Inflammatory macrophage treated with lipopolysaccharide for 4 hours (primary cell): ENCODE measurements around the gene SCP2D1.
"Not testable (repeated sequence)": the region's sequence is repeated elsewhere in the genome, so short reads cannot be mapped to it uniquely, and the experiment has no call there.

Experiments used
- DNase-seq: peaks from one replicate; pipeline ENCODE4 v3.0.0-alpha.2; 2020

The SCP2D1 gene

DNA sequence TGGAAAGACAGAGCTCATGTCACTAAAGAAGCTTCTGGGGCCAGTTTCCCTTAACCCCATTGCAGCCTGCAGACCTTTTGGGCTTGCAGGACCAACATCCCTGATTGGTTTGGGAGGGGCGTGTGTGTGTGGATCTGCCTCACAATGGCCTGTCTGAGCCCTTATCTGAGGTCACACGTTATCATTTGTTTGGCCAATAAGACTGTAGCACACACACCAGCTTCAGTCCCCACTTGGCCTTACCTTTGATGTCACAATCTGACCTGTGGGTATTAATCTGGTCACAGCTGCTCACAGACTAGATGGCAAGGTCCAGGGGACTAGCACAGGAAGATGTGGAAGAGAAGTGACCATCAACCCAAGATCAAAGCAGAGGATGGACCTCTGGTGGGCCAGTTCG lies at the start of gene SCP2D1:
Gene SCP2D1, plus strand, starts transcription at position 301 of the 400 bp plus-strand sequence. Its CDS starts 33 bp downstream, at position 334.
- DNase-seq, result no peak

DNA sequence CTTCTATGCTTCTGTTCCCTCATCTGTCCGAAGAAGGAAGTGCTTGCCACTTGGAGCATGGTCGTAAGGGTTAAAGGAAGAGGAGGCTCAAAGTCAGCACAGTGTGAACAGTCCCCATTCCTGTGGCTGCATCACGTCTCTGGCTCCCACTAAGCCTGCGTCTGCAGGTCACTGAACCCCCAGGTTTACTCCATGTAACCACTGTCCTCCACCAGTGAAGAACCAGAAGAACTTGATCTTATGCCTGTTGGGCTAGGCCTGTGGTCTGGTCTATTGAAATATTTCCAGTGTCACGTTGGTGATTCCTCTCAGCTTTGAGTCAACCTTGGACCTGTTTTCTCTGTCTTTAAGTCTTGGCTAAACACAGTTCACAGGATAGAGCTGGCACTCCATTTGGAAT lies 45.9 kb upstream of the SCP2D1 start:
- DNase-seq, result no peak

DNA sequence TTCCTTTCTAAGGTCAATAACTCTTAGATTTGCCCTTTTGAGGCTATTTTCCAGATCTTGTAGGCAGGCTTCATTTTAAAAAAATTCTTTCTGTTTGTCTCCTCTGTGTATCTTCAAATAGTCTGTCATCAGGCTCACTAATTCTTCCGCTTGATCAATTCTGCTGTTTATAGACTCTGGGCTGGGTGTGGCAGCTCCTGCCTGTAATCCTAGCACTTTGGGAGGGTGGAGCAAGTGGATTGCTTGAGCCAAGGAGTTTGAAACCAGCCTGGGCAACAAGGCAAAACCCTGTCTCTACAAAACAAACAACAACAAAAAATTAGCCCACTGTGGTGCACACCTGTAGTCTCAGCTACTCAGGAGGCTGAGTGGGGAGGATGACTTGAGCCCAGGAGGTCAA lies 40.0 kb upstream of the SCP2D1 start:
- no peak for DNase-seq

DNA sequence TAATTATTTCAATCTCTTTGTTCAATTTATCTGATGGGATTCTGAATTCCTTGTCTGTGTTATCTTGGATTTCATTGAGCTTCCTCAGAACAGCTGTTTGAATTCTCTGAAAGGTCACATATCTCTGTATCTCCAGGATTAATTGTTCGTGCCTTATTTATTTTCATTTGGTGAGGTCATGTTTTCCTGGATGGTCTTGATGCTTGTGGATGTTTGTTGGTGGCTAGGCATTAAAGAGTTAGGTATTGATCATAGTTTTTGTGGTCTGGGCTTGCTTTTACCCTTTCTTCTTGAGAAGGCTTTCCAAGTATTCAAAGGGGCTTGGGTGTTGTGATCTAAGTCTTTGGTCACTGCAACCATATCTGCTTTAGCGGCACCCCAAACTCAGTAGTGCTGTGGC lies 39.4 kb upstream of the SCP2D1 start:
- no peak for DNase-seq

DNA sequence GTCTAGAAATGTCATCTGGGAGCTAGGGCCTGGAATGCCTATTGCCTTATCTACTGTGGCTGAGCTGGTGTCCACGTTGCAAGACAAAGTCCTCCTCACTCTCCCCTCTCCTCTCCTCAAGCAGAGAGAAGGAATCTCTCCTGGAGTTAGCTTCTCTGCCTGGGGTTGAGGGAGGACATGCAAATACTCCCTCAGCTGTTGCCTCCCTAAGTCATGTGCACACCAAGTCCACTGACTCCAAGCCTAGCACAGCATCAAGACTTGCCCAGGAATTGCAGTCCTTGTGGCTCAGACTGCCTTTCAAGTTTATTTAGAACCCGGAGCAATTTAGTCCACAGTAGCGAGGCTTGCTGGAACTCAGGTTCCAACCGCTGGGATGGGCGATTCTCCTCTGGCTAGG lies 38.0 kb upstream of the SCP2D1 start:
- no peak for DNase-seq

DNA sequence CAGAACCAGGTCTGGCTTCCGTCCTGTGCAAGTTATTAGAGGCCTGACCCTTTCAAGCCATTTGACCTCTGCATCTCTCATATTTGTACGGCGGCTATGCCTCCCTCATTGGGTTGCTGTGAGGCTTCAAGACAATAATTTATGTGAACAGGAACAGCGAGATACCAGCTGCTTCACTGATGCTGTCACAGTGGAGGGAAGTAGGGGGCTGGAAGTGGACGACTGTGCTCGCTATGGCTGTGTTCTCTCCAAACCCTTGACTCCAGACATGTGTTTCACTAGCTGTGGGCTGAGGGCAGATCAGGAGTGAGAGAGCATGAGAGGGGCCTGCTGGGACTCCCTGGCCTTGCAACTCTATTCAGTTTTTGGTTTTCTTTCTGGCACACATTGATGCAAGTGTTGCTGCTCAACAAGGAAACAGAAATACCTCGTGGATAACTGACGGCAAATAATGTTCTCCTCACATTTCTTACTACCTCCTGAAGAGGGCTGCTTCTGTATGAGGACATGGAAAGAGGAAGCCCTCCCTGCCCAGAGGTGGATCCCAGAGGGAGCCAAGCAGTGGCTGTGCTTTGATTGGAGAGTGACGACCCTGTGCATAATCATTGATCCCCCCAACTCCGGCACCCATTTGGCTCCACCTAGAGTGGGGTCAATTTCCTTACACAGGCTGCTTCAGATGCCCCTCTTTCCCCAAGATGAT lies 34.7 kb upstream of the SCP2D1 start:
- DNase-seq, result peak; percentile 8

DNA sequence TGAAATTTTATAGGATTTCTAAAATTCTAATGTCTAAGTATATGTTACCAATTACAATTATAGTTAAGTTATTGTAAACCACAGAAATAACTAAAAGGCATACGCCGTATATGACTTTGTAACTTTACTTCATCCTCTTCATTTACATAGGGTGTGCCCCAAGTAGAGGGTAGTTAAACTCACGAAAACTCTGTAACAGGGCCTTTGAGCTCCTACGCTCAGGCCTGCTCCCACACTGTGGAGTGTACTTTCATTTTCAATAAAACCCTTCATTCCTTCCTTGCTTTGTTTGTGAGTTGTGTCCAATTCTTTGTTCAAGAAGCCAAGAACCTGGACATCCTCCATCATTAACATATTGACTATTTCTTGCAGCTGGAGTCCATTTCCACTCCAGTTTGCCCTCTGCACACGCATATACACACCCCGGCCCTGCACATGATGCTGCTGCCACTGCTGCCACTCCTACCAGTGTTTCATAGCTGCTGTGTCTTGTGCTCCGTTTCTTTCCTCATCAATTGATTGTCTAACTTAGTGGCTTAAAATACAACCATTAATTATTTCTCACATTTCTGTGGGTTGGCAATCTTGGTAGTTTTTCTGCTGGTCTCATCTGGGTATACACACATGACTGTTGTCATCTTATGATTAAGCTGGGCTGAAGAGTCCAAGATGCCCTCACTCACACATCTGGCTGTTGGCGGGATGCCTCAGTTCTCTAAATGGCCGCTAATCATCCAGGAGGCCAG lies 33.0 kb upstream of the SCP2D1 start:
- DNase-seq, result no peak

DNA sequence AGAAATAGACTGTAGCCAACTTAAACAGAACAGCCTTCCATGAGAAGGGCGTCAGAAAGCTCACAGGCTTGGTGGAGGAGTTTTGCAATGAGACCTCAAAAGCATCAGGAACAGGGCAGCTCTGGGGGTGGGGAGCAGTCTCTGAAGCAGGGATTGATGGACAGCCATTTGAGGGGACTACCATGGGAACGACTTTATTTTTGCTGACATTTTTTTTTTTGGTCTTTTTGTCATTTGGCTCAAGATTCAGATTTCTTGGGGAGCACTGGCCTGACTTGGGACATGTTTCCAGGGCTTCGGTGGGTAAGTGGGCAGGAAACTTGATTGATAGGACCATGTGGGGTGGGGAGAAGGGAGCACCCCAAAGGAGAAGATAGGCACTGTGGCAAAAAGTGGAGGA lies 32.1 kb upstream of the SCP2D1 start:
- DNase-seq, result no peak

DNA sequence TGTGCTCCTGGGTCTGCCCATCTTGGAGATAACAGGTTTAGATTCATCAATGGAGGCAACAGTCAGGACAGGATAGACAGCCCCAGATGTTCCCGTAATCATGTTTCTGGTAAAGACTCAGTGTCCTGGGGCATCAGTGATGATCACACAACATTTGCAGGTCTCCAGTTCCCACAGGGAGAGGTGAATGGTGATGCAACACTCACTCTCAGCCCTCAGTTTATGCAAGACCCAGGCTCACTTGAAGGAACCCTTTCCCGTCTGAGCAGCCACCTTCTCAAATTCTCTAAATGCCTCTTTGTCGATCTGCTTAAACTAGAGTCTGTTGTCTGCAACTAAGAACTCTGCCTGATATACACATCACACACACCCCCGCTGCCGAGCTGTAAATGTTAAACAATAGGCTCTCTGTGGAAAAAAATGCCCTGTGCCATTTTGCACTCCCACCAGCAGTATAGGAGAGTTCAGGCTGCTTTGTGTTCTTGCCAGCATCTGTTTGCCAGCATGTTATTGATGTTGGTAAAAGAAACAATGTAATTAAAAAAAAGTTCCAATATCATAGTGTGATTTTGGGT lies 30.1 kb upstream of the SCP2D1 start:
- no peak for DNase-seq

DNA sequence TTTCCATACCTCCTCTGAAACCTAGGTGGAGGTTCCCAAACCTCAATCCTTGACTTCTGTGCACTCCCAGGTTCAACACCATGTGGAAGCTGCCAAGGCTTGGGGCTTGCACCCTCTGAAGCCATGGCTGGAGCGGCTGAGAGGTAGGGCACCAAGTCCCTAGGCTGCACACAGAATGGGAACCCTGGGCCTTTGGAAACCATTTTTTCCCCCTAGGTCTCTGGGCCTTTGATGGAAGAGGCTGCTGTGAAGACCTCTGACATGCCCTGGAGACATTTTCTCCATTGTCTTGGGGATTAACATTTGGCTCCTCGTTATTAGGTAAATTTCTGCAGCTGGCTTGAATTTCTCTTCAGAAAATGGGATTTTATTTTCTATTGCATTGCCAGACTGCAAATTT lies 26.5 kb upstream of the SCP2D1 start:
- DNase-seq, result not testable (repeated sequence)

DNA sequence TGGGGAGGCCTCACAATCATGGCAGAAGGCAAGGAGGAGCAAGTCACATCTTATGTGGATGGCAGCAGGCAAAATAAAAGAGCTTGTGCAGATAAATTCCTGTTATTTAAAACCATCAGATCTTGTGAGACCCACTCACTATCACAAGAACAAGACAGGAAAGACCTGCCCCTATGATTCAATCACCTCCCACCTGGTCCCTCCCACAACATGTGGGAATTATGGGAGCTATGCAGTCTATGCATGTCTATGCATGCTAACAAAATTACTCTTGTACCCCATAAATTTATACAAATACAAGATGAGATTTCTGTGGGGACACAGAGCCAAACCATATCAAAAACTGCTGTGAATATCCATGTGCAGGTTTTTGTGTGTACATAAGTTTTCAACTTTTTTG lies 25.6 kb upstream of the SCP2D1 start:
- DNase-seq, result no peak

DNA sequence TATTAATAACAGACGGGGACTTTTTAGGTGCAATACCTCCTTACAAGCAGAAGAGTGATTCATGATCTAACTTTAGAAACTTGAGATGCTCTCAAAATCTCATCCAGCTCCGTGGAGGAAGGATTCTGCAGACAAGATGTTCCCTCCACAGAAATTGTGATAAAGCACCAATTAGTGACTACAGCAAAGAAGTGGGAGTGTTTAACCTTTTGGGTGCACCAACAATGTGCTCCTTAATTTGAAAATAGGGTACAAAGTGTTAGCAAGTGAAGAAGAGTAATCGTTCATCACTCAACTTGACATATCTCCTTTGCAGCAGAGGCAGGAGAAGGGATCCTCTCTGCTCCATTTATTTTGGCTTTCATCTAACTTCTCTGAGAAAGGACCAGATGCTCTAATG lies 22.8 kb upstream of the SCP2D1 start:
- DNase-seq, result no peak

DNA sequence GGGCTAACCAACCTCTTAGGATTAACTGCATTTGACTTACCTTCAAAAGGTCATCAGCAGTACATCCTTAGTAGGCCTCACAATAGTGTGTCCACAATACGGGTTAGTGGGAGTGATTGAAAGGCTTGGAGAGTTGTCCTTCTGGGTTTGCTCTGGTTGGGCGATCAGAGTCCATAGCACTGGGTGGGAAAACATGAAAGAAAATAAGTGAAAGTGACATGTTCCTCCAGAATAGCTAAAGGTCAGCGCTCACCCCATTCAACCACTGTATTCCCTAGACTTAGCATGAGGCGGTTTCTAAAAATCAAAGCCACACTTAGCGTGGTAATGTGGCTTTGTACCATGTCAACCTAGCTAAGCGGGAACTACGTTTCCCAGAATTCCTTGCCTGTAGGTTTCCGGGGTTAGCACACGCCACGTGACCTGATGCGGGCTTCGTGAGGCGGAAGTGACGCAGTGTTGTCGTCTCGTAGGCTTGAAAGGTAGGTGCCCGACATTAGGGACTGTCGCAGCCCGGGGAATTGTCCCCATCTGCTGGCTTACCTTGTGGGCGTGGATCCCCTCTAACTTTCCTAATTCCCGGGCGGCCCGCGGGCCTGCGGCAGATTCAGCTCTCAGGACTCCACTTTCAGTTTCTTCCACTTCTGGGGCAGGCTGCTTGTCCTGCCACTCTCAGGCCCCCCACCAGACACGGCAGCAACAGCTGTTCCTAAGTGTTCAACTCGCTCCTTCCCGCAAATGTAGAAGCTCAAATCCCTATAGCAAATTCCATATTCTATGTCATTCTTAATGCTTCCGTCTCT lies 19.8 kb upstream of the SCP2D1 start:
- peak; percentile 94 for DNase-seq

DNA sequence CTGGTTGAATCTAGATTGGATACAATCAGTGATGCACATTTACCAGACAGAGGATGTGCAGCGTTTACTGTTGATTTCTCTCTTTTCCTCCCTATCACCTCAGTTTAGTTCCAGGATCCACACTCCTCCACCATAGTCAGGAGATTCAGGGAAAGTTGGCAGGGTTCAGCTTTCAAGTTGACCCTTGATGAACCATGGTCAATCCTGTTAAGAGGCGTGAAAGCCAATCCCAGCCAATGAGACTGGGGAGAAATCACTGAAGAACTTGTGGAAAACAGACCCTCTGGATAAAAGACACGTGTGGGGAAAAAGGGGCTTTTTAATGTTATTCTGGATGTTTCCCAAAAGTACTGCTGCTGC lies 19.2 kb upstream of the SCP2D1 start:
- DNase-seq, result no peak

DNA sequence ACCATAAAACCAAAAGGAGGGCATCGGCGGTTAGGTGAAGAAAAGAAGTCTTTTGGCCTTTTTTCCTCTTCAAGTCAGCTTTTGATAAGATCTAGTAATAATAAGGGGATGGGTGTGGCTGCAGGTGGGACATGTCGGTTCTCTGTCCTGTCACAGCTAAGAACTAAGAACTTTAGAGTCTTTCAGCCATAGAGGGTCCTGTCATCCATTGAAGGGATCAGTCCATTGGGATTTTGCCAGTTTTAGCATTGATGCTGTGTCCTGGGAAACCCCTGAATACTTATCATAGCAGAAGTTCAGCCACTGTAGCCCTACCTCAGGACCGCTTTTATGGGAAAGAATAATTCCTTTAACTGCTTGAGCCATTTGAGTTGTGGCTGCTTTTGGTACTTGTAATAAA lies 18.2 kb upstream of the SCP2D1 start:
- no peak for DNase-seq

DNA sequence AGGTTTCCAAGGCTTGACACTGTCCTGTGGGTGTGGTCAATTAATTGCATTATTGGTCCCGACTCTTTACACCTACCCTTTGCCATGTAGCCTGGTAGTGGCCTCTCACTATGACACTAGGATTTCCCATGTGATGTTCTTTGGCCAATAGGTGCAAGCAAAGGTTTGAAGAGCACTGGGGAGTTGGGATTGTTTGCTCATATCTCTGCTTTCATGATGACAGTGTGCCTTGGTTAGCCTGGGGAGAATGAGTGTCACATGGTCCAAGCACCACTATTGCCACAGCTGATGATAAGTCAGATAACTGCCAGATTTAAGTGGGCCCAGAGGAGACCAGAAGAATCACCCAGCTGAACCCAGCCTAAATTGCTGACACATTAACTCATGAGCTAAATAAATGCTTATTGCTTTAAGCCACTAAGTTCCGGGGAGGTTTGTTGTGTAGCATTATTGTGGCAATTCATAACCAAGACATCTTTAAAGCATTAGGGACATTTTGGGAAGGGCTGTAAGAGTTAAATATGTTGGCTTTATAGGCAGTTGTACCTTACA lies 17.2 kb upstream of the SCP2D1 start:
- DNase-seq, result no peak

DNA sequence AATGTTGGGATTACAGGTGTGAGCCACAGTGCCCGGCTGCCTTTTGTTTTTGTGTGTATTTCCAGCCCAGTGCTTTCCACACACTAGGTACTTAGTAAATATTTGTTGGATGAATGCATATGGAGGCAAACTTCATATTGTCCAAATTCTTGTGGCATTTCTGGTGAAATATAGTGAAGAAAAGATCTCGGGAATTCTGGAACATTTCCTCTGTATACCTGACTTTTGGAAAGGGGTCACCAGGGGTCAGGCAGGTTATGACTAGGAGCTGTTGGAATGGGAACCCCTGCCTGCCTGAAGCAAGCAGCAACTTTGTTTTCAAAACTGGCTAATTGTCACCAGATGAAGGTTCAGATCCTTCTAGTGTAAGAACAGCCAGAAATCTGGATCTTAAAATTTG lies 12.1 kb upstream of the SCP2D1 start:
- no peak for DNase-seq

DNA sequence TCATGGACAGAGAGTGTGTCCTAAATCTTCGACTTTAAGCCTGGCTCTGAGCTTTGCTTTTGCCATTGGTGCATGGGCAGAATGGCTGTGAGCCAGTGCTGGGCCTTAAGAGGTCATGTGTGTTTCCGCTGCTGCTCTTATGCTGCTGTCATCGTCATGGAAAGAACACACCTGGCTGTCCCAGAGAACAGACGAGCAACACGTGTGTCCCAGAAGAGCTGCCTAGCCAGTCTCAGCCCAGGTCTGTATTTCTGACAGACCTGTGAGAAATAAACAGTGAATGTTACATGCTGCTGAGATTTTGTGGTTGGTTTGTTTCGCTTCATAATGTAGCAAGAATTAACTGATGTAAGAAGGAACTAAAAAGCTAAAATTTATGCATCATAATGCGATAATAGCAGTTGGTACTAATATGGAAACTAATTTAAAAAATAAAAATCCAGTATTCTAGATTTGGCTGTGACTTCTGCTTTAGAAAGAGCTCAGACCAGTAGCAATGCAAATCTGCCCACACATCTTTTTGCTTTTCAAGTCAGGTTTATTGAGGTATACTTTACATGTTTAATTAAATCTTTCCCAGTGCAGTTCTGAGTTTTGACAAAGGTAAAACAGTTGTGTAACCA lies 11.5 kb upstream of the SCP2D1 start:
- no peak for DNase-seq

DNA sequence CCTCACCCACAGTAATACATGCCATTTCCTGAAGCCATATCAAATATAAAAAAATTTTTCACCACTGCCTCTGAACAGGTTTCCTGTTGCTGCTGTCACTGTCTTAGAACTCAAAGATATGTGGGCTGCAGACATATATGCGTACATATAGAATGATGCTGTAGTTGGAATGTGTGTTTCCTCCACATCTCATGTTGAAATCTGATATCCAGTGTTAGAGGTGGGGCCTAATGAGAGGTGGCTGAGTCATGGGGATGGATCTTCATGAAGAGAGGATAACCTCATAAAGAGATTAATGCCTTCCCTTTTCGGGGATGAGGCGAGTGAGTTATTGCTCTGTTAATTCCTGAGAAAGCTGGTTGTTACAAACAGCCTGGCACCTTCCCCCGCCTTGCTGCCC lies 7.7 kb upstream of the SCP2D1 start:
- no peak for DNase-seq

DNA sequence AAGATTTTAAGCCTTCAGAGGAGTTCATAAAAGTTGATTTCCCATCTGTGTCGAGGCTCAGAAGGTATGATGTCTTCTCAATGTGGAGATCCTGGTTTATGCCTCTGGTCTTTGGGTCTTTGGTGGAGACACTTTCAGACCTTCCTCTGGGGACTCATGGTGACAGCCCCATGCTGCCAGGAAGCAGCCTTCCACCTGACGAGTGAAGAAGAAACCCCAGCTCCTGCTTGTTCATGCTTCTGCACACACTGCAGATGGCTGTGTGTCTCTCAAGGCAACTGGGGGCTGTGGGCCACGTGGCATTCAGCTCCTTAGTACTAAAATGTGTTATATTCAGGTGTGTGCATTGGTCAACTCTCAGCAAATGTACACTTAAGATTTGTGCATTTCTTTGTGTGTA lies 4.9 kb upstream of the SCP2D1 start:
- DNase-seq, result no peak

DNA sequence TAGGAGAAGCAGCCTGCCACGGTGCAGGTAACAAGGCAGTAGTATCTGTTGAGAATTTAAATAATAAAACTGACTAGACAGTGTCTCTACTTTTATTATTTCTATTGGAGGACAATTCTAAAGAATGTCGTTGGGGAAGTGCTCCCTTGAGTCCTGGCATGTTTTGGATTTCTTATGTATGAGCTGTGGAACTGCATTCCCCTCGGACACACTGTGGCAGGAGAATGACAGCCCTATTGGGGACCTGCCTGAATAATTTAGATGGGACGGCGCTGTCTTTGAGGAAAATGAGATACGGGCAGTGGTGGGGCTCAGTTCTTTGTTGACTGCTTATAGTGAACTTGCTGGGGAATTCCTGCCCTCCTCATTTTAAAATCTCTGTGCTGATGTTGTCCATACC lies 2.4 kb upstream of the SCP2D1 start:
- no peak for DNase-seq

DNA sequence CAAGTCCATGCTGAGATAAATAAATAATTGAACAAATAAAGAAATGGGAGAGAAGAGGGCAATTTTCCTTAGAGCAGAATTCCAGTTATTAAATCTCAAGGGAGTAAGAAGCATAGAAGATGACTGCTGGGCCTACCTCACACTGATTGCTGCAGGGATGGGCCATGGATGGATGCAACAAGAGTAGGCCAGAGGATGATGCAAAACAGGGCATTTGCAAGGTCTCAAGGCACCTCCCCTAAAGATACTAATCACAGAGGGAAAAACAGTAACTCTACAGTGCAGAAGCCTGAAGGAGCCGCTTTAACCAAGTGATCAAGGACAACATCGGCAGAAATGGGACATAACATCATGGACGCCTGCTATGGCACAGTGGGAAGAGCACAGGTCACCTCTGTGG lies 1.7 kb upstream of the SCP2D1 start:
- no peak for DNase-seq
